GM18502 (cell line): ENCODE measurements around the gene ZBTB1.
"Not testable (repeated sequence)": the region's sequence is repeated elsewhere in the genome, so short reads cannot be mapped to it uniquely, and the experiment has no call there.

ENCODE experiments used
- ATAC-seq: cut with Tn5 transposase; IDR thresholded peaks from one replicate; pipeline ENCODE4 v1.9.1; 2021; ENCODE audit warnings: mild to moderate bottlenecking; ENCODE audit not compliant: unreplicated experiment, poor library complexity

ZBTB1 gene

DNA sequence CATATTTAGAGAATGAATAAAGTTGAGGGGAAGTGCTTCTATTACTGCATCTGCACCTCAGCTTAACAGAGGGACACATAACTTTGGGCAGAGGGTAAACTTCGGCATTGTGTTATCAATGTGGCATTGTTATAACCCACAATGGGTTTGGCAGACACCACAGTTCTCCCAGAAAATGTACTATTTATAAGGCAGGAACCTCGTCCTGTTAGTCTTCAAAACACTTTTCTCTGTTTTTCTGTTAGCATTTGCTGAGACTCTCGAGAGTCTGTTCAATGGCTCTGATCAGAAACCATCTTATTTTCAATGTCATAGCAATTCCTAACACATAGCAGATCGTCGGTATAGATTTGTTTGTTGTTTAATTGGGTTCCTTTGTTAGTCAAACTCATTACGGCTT lies 59.1 kb downstream of the ZBTB1 start:
- ATAC-seq, result no peak

- ATAC-seq, result no peak
Observed at GRCh38 chr14:64566651-64567122, 62.1 kb downstream of the ZBTB1 start.

- no peak for ATAC-seq
Observed at GRCh38 chr14:64569138-64569631, 64.6 kb downstream of the ZBTB1 start.

- not testable (repeated sequence) for ATAC-seq
Observed at GRCh38 chr14:64569646-64570045, 65.1 kb downstream of the ZBTB1 start.

GRCh38 chr14:64572386-64573104 lies 68.0 kb downstream of the ZBTB1 start:
- no peak for ATAC-seq

DNA sequence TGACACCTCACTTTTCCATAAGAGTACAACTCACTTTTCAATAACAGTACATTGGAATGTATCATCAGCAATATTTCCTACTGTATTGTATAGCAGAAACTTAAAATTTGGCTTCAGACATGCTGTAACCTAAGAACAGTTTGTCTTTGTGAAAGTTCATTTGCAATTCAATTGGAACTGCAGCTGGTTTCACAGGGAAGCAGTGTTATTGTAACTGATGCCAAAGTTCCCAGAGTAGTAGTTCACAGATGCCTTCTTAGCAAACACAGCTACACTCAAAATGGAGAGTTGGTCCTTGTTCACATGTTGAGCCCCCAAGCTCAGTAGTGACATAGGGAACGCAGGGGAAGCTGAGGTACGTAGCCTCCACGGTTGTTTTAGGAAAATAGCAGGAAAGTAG lies 68.5 kb downstream of the ZBTB1 start:
- ATAC-seq, result no peak
